Stimulated activated CD4-positive, alpha-beta T cell treated with anti-CD3 and anti-CD28 coated beads, TNF-alpha, amount 100 ng/mL, for 24 hours (primary cell): ENCODE results near the gene NSMCE1.
"Not testable (repeated sequence)": the region's sequence is repeated elsewhere in the genome, so short reads cannot be mapped to it uniquely, and the experiment has no call there.

Source experiments
- DNase-seq, 3 experiments: peaks; one replicate each; pipeline ENCODE4 v3.0.0-alpha.2; 2020; ENCODE audit warnings: low read depth in 3 of 3

The NSMCE1 gene

DNA sequence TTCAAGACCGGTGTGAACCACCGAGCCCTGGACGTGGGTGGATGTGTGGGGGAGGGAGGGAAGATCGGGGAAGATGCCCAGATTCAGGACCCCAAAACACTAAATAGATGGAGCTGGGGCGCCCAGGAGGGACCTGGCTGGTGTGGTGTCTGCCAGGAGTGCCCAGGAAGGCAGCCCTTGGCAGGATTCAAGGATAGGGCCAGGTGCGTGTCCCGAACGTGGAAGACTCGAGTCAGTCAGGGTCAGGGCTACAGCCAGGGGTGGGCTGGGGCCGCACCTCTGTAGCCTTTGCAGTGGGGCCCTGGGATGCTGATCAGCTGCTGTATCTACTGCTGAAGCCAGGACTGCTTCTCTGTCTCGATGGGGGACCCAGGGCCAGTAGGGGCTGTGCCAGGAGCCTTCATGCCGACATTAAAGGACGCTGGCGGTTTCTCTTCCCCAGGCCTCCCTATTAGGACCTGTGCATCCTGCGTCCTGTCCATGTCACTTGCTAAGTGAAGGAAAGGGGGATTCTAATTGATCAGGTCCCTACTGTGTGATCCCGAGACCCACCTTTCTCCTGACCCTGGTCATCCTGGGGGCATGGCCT is 52.2 kb downstream of the NSMCE1 start:
- no peak for DNase-seq

DNA sequence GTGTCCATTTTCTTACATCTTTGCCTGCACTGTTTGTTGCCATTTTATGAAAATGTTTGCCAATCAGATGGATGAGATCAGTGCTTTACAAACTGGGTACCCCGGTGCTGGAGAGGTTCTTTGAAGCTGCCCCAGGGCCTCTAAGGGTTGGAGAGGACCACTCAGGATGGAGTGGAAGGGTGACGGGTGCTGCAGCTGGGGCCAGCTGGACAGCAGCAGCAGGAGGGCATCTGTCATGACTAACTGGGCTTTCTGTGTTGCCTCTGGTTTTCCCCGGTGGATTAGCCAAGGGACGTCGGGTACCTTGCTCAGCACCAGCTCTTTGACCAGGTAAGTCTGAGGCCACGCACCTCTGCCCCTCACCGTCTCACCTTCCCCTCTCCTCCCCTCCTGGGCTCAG is 52.9 kb downstream of the NSMCE1 start:
- DNase-seq = no peak

DNA sequence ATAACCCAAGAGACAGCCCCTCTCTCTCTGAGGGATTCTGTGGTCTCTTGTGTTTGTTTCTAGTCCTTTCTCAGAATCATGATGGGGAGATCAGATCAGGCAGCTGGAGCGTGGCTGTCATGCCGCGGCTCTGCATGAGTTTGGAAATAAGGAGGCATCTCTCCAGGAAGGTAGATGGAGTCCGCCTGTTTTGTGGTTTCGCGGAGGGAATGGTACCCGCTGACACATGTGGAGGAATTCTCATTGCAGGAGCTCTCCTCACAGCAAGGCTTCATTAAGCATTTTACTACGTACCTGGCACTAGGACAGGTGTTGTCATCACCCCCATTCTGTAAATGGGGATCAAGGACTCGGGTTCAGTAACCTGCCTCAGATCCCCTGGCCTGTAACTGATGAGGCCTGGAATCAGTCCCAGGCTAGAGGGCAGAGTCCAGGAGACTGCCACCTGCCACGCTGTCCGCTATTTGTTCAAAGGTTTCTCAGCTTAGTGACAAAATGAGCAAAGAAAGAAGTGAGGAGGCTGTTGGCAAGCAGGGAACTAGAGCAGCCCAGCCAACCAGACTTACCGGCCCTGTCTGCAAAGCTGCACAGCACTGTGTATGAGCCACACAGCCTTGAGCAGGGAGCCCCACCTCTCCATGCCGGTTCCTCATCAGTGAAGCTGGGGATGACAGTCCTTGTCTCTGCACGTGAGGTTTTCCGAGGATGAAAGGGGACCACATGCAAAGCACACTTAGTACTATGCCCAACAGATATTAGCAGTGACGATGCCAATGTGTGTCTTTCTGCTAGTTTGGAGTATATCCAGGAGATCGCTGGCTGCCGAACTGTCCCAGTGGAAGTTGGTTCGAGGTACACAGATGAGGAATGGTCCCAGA is 54.2 kb downstream of the NSMCE1 start:
- no peak for DNase-seq

DNA sequence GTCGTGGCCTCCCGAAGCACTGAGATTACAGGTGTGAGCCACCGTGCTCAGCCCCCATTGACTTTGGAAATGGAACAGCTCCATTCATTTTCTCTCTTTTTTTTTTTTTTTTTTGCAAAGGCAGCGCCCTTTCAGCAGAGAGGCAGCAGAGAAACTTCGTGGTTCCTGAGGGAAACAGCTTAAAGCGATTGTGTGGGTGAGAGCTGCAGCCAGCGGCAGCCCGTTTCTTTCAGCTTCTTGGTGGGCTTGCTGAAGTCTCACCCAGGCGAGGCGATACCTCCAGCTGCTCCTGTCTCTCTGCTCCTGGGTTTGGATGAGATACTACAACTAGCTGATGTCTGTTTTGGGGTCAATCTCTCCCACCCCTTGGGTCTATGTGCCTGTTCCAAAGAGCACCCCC is 57.5 kb downstream of the NSMCE1 start:
- no peak for DNase-seq

DNA sequence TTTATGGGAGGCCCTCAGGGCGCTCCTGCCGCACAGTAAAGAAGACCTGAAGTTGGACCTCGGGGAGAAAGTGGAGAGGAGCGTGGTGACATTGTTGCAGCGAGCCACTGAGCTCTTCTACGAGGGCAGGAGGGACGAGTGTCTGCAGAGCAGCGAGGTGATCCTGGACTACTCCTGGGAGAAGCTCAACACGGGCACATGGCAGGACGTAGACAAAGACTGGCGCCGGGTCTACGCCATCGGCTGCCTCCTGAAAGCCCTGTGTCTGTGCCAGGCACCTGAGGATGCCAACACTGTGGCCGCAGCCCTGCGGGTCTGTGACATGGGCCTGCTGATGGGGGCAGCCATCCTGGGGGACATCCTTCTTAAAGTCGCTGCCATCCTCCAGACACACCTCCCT is 58.4 kb downstream of the NSMCE1 start:
- DNase-seq = no peak

DNA sequence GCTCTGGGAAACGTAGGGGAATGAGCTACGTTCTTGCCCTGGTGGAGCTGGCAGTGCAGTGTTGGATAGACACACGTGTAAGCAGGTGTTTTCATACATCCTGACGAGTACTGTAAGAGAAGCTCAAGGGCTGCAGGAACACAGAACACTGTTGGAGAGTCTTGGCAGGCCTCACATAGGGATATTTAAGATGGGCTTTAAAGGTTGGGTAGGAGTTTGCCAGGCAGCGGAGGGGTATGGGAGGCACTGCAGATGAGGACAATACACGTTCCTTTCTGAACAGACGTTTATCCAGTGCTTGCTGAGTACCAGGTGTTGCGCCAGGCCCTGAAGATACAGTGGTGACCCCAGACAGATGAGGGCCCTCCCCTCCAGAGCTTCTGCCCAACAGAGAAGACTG is 59.0 kb downstream of the NSMCE1 start:
- DNase-seq = no peak

DNA sequence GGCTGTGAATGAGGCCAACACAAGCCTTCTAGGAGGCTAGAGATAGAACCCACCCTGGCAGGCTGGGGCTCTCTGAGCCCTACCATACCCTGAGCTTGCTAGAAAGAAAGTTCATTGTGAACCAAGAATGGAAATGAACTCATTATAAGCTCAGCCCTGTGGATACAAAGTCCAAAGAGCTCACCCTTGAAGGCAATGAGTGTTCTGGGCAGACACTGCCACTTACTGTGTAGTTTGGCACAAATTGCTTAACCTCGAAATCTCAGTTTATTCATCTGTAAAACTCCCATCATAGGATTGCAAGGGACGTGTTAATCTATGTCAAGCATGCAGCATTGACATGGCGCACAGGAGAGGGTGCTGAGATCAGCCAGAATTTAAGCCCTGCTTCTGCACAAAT is 59.8 kb downstream of the NSMCE1 start:
- no peak for DNase-seq

DNA sequence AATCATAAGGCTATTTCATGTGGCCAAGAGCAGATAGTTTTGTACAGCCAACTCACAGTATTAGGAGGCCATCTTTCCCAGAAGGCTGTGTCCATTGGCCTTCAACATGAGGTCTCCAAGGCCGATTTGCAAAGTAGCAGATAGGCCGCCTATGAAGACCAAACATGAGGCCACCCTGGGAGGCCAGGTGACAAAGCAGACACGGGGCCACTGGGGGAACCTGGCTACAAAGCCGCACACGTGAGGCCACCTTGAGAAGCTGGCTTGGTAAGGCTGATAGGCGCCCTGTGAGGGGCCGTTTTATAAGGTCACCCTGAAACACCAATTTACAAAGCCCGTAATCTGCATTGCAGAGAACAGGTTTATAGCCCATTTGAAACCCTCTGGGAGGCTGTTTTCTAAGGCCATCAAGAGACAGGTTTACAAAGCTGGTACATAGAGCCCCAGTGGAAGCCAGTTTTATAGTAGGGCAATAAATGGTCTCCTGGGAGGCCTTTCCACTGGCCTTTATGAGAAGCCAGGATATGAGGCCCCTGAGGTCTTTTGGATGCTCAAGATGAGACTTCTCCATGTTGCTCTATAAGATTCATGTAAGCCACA is 60.4 kb downstream of the NSMCE1 start:
- DNase-seq = no peak

DNA sequence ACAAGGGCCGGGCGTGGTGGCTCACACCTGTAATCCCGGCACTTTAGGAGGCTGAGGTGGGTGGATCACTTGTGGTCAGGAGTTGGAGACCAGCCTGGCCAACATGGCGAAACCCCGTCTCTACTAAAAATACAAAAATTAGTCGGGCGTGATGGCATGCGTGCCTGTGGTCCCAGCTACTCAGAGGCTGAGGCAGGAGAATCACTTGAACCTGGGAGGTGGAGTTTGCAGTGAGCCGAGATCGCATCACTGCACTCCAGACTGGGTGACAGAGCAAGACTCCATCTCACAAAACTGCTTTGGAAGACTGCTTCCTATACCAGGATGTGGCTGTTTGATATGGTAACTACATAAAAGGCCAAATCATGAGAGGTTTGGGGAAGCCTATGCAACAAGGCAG is 61.5 kb downstream of the NSMCE1 start:
- DNase-seq = not testable (repeated sequence)

DNA sequence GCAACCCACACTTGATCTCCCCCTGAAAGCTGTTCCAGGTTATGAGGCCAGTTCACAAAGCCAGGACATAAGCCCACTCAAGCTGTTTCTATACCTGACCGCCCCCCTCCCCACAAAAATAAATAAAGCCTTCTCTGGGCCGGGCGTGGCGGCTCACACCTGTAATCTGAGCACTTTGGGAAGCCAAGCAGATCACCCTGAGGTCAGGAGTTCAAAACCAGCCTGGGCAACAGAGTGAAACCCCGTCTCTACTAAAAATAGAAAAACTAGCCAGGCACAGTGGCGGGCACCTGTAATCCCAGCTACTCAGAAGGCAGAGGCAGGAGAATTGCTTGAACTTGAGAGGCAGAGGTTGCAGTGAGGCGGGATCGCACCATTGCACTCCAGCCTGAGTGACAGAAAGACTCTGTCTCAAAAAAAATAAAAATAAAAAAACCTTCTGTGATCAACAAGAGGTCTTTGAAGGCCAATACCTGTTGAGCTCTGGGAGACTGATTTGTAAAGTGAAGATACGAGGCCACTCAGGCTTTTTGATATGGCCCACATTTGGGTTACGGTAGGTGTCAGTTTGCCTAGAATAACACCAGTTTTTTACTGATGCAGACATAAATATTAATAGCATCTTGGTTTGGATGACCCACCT is 63.0 kb downstream of the NSMCE1 start:
- DNase-seq = no peak

DNA sequence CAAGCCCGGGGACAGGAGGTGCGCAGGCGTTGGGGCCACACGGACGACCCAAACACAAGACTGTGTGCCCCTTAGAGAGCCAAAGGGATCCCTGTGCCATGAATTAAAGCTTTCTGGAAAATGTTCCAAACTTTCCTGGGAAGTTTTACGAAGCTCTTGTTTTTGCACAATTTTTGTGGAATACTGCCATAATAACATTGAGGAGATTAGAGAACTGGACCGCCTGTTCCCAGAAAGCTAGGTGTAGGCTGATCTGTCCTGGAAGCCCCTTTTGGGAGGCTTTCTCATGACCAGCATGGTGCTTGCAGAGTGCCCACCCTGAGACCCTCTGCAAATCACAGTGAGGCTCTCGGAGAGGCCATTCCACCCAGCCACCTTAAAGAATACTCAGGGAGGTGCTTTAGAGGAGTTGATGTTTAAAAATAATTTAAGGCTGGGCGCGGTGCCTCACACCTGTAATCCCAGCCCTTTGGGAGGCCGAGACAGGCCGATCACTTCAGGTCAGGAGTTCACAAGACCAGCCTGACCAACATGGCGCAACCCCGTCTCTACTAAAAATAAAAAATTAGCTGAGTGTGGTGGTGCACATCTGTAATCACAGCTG is 64.2 kb downstream of the NSMCE1 start:
- DNase-seq = no peak

DNA sequence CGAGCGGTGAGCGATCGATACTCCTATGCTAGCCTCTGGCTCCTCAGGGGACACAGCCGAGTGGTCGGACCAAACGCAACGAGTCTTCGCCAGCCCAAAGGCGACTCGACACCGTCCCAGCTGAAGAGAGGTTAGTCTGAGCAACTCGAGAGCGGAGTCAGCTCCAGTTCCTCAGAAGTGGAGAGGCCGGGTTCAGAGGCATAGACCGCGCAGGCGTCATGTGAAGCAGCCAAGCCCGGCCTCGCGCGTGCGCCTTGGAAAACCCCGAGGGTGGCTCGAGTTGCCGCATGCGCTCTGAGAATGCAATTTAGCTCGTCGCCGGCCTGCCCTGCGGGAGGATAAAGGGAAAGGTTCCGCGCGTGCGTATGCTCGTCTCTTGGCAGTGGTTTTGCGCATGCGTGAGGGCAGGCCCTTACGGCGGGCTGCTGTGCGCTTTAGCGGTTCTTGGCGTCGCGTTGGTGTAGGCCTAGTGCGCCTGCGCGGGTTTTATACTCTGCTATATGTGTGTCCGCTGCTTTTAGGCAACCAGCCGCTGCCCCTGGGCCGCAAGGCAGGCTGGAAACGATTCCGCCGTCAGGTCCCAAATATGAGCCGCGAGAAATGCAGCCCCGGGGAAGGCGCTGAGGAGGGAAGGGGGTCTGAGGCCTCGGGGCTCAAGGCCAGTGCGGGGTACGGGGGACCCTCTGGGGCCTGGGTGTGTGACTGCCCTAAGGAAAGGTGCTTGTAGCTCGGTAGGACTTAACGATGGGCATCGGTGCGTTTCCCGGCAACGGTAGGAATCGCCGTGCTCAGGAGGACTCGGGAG is 64.9 kb downstream of the NSMCE1 start, which contains the start of gene KDM8:
TSS of gene KDM8 (plus strand) at position 20 of the 805 bp plus-strand sequence. CDS start 6,598 bp downstream, outside the sequence.
- DNase-seq = peak; percentile 99 to 100 (median 99)

DNA sequence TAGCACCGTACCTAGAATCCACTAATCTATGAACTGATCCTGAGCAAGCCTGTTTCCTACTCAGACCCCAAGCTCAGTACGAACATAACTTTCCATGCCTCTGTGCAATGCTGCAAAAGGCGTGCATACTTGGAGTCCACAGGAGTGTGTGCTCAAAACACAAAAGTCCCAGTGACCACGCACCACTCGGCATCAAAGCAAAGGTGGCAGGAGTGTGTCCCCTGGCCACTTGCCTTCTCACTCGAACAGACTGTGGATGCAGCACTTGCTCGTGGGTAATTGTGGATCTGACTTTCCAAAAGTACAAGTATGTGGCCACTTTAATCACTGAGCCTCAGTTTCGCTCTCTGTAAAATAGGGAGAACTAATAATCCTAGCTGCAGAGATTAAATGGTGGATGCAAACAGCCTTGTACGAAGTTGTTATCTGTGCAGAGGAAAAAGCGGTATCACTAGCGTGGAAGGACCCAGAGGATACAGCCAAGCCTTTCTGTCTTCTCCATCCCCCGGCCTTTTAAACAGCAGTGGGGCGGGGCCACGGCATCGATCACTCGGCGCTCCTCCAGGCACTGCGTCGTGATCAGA is 65.6 kb downstream of the NSMCE1 start:
- peak; percentile 78 to 92 (median 83) for DNase-seq

DNA sequence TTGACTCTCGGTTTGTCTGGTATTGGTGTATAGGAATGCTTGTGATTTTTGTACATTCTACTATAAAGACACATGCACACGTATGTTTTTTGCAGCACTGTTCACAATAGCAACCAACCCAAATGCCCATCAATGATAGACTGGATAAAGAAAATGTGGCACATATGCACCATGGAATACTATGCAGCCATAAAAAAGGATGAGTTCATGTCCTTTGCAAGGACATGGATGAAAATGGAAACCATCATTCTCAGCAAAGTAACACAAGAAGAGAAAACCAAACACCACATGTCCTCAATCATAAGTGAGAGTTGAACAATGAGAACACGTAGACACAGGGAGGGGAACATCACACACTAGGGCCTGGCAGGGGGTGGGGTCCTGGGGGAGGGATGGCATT is 67.7 kb downstream of the NSMCE1 start:
- DNase-seq = not testable (repeated sequence)

DNA sequence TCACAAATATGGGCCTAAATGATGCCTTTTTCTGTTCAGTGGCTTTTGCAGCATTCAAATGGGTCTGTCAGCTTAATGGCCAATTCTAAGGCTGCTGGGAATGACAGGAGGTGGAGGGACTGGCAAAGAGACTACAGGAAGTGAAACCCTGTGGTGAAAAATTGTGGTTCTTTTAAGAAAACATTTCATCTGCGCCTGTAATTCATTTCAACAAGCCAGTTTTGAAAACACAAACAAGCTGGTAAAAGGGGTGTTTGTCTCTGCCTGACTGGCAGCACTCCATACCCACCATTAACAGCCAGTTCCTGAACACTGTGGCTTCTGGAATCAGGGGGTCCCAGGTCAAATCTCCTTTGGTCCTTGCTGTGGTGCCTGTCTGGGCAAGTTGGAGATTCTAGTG is 68.8 kb downstream of the NSMCE1 start:
- no peak for DNase-seq

DNA sequence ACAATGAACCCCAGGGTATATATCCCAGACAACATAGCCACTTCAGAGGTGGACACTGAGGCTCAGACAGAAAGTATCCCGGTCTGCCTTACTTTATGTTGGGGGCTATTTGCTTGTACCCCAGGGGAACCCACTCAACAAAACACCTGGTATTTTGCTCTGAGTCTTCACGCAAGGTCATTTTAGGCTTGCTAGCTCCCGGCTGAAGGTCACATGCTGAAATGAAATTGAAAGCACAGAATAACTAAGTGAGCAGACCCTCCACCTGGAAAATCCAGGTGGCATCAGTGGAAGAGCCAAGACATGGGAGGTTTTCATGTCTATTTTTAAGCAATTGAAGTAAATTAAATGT is 69.4 kb downstream of the NSMCE1 start:
- no peak for DNase-seq

DNA sequence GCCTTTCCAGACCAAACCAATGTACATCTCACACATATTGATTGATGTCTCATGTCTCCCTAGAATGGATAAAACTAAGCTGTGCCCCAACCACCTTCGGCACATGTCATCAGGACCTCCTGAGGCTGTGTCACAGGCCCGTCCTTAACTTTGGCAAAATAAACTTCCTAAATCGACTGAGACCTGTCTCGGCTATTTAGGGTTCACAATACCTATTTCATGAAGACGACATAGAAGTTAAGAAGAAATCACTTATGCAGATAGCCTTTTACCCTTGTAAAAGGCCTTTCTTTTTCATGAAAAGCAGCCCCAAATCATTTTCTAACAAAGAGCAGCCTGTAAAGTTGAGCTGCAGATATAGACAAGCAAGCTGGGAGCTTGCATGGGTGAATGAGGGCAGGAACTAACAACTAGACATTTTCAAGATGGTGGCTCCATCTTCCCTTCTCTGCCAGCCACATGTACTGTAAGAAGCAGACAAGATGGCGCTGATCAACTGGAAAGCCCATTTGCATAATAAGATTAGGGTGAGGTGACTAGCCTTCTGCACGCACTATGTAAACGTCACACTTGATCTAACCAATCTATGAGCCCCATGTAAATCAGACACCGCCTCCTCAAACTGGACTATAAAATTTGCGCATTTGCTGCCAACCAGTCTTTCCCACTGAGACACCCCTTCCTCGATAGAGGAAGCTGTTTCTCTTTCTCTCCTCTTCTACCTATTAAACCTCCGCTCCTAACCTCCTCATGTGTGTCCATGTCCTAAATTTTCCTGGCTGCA is 69.9 kb downstream of the NSMCE1 start:
- DNase-seq = no peak

DNA sequence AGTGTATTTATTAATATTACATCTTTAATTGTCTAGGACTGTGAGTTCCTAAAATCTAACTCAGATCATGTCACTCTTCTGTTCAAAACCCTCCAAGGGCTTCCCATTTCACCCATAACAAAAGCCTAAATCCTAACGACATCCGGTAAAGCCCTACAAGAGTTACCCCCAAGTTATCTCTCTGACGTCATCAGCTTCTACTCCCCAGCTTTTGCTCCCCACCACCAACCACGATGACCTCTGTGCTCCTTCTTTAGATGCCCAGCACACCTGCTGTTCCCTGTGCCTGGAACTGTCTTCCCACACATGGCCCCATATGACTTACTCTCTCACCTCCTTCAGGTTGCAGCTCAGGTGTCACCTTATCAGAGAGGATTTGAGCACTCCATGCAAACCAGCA is 71.6 kb downstream of the NSMCE1 start:
- DNase-seq = no peak

DNA sequence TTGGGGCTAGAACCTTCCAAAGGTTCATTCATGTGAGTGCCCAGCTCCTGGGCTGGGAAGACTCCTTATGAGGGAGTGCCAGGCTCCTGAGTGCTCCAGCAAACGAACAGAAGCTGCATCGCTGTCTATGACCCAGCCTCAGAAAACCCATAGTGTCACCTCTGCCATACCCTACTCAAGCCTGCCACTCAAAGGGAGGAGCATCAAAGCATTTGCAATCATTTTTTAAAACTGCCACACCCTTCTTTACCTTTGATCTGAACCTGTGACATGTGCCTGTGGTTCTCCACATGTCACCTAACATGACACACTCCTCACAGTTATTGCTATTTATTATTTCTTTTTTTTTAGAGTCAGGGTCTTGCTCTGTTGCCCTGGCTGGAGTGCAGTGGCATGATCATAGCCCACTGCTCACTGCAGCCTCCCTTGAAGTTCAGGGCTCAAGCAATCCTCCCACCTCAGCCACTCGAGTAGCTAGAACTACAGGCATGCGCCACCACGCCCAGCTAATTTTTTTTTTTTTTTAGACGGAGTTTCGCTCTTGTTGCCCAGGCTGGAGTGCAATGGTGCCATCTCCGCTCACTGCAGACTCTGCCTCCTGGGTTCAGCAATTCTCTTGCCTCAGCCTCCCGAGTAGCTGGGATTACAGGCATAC is 72.5 kb downstream of the NSMCE1 start:
- DNase-seq = no peak
